Melanocyte of skin (primary cell): ENCODE measurements around the gene COL23A1. TPM values are rescaled to one million over a fixed set of nuclear protein-coding genes. Genes with fewer than 3 reads are reported as not detected.

Experiments used
- small RNA-seq, 2 donors: library from RNA; depleted of rRNA; stranded (forward); fragments of <200 nt; gene quantifications; one replicate each; pipeline ENCODE3, GENCODE V24; 2012
- total RNA-seq, 2 donors: library from RNA; depleted of rRNA; stranded (reverse); fragments of >200 nt; gene quantifications; 2 replicates each; pipeline ENCODE4 v1.2.3, GENCODE V29; 2012

The COL23A1 gene
- under 1 TPM in 1 of 2 donors, not detected in 1; 0.34 TPM for total RNA-seq

DNA sequence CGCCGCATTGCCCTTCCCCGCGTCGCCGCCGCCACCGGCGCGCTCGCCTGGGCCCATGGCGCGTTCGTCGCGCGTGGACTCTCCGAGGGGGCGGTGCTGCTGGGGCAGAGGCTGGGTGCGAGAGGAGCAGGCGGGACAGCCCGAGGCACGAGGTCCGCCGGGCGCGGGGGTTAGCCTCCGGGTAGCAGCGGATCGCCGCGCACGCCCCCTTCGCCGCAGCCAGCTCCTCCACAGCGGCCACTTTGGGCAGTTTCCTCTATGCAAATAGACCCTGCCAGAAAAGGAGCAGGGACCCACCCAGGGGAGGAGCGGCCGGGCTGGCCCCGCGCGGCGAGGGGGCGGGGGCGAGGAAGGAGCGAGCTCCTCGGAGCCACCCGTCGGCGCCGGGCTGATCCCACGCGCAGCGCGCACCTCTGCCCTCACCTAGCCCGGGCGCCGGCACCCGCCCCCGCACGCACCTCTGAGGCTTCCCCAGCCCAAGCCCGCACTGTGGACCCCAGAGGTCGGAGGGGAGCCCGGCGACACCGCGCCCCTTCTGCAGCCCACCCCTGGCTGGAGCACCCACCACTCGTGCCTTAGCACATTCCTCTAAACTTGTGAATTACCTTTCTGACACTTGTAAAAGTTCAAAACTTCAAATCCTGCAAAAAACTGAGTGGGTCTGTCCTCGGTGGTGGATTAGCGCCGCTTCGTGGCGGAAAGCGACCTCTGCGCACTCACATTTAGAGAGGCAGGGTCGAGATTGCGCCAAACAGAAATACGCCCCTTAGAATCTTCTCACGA, at the start of gene COL23A1:
Gene COL23A1 (minus strand): TSS at position 253 of the 783 bp plus-strand sequence.

GRCh38 chr5:178626484-178627258, 36.5 kb upstream of the COL23A1 start, which contains the start of gene CLK4:
Gene CLK4, minus strand, starts transcription at chr5:178627050. Its CDS starts 3,634 bp downstream, at chr5:178623416.

DNA sequence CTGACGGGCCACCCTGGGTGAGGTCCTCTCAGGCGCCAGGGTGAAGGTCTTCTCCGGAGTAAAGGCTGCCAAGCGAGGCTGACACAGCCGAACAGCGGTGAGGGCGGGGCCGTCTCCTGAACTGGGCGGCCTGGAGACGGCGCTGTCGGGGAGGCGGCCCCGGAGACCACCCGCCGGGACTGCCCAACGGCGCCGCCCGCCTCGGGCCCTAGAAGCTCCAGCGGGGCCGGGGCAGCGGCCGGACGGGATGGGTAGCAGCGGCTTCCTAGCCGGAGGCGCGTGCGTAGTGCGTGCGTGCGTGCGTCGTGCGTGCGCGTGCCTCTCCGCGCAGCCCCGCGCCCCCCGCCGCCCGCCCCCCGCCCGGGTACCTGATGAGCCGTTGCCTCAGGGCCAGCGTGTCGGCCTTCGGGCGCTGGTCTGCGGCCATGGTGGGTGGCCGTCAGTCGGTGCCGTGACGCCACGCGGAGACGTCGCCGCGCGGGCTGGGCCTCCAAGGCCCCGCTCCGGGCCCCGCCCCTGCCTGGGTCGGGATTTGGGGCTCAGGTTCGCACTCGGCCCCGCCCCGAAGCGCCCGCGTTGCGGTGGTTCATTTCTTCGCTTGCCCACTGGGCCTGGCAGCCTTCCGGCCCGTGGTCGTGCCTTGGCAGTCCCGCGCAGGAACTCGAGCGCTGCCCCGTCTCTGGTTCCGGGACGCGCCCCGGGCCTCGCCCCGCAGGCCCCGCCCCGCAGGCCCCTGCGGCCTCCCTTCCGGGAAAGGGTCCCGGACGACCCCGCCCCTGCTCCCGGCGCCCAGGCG, 357.9 kb downstream of the COL23A1 start, which contains the start of gene PHYKPL:
Gene PHYKPL (minus strand): TSS at position 679 of the 796 bp plus-strand sequence. CDS start 252 bp downstream, at position 427.

GRCh38 chr5:178204182-178204934, 385.8 kb downstream of the COL23A1 start, which contains the start of gene HNRNPAB:
Gene HNRNPAB, plus strand, starts transcription at chr5:178204533. Its CDS starts 305 bp downstream, at chr5:178204838.

Small RNA genes within 50 kb of the gene (small RNA-seq; reads per million reads assigned to genes)
- 0 reads per million in 2 donors for gene RN7SKP70
- gene RN7SL646P, result 0 reads per million in 2 donors

Other genes with a start within 250 kb of the COL23A1 start
- gene CLK4, start 36.7 kb upstream of the COL23A1 start, total RNA-seq, result 10 to 100 TPM; 11.7 to 18.2 TPM
- 1 to 10 TPM; 4.8 to 5.0 TPM for gene ZNF354A, start 140.3 kb upstream of the COL23A1 start, total RNA-seq